DMS53 (cell line): ENCODE data around the gene SLC9A2.

Experiments used
- DNase-seq: peaks from one replicate; lab custom pipeline; 2025; lab: John Stamatoyannopoulos, UW

The SLC9A2 gene

DNA sequence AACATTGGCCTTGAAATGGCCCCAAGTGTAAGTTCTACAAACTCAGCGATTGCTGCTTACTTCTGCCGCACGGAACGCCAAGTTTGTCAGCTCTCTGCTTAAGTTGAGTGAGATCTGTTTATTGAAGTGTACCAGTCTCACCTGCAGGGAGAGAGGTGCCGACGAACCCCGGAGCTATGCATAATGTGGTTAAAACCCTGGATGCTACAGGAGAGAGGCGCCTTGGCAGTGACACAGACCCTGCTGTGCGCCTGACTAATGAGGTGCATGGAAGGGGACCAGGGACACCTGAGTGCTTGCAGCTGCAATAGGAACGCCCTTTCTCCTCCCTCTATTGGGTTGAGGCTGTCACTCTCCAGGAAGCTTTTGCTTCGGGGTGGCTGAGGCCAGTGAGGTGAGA, 979 bp downstream of the SLC9A2 start:
- DNase-seq: peak; percentile 60

DNA sequence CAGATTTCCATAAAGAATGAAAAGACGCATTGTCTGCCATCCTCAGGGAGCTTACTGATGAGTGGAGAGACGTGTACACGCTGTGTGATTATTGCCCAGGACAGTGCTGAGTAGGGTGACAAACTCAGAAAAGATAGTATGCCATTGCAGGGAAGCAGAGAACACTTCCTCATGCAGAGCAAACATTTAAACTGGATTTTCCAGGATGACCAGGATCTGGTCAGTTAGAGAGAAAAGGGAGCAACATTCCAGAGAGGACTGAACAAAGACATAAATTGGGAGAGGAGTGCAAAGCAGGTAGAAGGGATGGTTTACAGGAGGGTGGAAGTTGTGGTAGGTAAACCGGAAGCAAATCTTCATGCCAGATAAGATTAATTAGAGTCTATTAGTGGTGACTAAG, 2.3 kb downstream of the SLC9A2 start:
- DNase-seq: peak; percentile 24

DNA sequence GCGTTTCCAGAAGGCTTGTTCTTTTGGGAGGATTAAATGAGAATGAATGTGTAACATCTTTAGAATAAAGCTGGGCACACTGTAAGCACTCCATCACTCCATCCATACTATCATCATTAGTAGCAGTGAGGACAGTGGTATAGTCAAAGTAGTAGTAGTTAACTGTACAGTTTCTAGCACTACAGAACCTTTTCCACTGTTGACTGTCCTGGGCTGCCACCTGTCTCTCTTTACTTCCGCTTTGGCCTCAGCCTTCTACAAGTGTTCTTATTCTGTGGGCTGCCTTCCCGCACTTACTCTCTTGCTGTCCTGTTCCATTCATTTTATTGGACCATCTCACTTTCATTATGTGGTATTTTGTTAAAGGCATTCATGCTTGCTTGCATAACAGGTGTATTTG, 3.3 kb downstream of the SLC9A2 start:
- peak; percentile 18 for DNase-seq

DNA sequence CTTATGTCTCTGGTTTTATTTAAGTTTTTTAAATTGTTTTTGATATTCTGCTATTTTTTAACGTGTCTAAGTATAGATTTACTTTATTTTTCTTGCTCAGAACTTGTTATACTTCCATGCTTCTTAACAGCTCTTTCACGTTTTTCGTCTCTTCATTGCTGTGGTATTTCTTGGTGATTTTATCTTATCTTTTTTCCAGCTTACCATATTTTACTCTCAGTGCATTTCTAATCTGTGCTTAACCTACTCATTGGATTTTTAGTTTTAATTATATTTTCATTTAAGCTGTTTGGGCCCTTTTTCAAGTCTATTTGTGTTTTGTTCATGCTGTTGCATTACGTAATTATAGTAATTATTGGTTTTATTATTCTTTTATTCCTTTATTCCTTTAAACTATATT, 11.1 kb downstream of the SLC9A2 start:
- no peak for DNase-seq

DNA sequence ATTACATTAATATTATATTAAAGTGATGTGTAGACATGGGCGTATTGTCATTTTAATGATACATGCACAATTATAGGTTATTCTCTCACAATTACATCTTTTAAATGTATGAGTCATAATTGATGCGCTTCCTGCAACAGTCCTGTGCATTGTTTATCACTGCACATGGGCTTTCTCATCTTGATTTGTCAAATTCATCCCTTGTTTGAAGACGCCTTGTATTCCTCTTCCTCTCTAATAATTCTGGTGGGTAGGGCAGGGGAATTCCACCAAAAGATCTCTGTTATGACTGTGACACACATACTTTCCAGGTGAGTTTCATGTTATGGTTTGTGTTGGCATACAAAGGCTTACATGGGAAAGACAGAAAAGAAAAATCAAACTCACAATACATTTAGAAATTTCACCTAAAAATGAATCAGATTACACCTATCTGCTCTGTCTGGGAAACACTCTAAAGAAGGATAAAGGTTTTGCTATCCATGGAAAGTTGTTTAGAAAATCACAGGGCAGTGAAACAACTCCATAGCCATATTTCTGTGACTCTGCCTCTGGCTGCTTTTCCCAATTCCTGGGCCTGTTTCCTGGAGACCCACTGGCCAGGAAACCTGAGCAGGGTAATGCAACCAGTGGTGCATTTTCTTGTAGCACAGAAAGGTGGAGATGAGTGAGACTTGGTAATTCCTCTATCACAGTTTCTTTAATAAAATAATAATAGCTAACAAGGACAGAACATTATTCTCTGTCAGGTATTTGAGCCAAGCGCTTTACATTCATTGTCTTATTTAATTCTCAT, 13.2 kb downstream of the SLC9A2 start:
- DNase-seq: no peak

DNA sequence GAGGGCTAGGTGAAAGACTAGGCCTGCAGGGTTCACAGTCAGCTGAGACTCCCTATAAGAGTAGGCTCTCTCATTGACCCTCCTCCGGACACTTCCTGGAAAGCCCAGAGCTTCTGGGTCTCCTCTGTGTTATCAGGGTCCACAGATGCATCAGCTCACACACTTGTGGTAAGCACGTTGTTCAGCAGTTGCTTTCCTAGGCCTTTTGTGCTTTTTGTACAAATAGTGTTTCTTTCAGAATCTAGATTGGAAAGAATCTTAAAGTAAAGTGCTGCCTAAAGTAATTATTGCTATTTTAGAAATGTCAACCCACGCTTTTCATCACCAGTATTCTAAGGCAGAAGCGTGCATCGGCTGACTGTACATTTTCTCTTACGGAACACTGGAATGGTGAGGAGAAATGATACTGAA, 15.5 kb downstream of the SLC9A2 start:
- no peak for DNase-seq

DNA sequence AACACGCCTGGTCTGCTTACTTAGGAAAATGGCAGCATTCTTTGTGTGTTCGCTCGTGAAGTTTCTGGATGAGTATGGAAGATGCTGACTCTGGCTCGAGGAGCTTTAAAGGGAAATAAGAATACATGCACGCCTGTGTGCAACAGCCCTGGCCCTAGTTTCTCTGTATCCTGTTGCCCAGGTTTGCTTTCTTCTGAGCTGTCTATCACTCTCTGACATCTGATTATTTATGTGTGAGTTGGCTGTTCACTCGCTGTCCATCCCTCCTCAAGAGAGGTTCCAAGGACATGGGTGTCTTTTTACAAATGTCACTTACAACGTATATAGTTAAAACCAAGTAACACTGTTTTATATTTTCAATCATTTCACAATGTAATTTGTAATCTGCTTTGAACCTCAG, 16.0 kb downstream of the SLC9A2 start:
- no peak for DNase-seq

DNA sequence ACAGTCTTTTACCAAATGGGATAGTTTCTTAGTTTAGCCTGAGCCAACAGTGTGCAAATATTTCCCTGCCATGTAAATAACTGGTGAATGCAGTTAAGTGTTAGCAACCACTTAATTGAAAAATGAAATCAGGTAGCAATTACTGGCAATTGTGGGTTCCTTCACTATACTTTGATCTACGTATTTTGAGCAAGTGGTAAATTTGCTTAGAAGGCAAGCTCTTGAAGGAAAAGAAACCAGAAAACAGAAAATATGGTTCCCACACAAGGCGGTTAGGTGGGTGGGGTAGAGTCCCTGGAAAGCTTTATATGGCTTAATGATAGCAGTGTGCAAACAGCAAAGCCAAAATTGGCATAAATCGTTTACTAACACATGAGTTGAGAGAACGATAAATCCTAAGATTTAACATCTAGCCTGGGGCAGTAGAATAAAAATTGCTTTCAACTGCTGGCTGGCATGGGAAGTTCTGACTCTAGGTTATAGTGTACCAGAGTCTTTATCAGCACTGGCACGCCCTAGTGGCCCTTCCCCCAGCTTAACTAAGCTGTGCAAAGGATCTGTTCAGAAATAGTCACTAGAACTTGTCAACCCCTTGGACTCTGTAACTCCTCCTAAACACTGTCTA, 17.0 kb downstream of the SLC9A2 start:
- no peak for DNase-seq

DNA sequence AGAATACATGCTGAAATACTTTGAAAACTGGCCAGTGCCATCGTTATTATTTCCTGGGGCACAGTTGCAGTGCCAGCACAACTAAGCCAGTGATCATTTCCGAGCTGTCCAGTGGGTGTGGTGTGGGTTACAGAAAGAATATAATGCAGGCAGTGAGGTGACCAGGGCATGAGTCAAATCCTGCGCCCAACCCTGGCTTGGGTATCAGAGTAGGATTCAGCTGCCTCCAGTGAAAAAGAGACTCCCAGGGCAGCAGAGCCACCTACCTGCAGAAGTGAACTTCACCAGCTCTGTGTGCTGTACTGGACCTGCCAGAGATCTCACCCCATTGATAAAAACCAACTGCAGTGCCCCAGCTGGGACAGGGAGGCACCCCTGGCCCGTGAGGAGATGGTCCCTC, 18.0 kb downstream of the SLC9A2 start:
- no peak for DNase-seq

DNA sequence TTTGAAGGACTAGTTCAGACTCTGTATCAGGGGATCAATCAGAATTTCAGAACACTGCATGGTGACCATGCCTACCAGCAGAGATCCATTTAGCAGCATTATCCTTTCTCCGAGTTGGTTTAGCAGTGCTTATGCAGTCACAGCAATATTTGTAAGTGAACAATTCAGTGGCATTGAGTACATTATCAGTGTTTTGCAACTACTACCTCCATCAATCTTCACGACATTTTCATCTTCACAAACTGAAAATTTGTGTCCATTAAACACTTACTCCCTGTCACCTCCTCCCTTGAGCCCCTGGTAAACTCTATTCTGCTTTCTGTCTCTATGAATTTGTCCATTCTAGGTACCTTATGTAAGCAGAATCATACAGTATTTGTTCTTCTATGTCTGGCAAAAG, 20.1 kb downstream of the SLC9A2 start:
- no peak for DNase-seq

DNA sequence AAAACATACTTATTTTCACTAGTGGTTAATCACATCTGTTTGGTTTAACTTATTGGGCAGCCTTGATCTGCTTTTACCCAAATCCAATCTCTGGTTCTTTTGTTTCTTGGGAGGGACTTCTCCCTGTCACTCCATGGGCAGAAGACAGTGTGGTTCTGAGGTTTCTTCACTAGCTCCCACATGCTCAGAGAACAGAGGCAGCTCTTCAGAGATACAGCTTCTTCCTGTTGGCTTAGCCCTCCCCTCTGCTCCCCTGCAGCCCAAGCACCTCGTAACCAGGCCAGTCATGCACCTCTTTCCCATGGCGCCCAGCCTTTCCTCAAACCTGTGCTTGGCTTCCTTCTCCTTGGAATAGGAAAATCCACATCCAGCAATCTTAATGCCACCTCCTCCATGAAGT, 32.8 kb downstream of the SLC9A2 start:
- no peak for DNase-seq

DNA sequence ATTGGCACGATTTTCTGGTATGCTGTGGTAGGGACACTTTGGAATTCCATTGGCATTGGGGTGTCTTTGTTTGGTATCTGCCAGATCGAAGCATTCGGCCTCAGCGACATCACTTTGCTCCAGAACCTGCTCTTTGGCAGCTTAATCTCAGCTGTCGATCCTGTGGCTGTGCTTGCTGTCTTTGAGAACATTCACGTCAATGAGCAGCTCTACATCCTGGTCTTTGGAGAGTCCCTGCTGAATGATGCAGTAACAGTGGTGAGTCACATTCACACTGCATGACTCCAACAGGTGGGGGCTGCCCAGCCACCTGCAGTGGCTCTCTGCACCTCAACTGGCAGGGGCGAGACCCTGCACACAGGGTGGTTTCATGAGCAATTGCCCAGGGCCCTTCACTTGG, 38.4 kb downstream of the SLC9A2 start:
- peak; percentile 14 for DNase-seq

DNA sequence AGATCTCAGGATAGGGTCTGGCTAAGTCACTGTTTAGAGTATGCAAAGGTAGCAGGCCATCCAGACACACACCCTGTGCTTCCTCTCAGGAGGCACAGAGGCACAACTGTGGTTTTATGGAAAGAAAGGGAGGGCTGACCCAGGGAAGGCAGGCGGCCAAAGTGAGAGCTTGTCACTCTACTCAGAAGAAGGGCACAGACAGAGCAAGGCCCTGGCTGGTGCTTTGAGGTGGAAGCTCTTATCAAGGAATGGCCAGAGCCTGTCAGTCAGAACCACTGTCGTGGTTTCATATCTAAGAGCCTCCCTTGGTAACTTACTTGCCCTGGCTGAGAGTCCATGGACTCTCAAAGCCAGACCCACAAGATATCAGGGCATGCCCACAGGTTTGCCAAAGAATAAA, 40.7 kb downstream of the SLC9A2 start:
- DNase-seq: no peak

DNA sequence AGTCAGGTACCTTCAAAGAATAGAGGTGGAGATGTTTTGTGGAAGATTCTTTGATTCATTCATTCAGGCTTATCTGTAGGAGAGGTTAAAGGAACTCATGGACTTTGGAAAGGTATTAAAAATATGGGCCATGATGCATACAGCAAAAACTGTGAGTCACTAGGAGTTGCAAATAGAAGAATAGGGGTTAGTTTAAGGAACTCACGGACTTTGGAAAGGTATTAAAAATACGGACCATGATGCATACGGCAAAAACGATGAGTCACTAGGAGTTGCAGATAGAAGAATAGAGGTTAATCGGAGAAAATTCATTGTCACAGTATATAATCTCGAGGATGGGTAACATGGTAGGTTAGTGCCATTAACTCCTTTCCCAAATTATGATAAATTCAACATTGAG, 41.2 kb downstream of the SLC9A2 start:
- DNase-seq: no peak

DNA sequence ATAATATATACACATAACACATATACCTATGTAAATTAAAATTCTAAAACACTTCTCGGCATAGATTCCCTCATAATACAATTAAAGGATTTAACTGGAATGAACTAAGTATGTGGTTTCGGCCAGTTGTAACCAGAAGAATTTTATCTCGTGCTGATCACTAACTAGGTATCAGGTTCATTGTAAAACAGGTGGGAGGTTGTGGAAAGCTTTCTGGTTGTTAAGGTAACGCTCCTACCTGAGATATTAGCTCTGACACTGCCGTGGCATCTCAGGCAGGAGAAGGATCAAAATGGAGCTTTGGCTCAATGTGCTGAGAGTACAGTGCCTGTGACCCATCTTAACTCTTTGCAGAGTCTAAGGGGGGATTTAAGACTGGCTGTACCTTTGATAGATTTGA, 42.5 kb downstream of the SLC9A2 start:
- DNase-seq: no peak

DNA sequence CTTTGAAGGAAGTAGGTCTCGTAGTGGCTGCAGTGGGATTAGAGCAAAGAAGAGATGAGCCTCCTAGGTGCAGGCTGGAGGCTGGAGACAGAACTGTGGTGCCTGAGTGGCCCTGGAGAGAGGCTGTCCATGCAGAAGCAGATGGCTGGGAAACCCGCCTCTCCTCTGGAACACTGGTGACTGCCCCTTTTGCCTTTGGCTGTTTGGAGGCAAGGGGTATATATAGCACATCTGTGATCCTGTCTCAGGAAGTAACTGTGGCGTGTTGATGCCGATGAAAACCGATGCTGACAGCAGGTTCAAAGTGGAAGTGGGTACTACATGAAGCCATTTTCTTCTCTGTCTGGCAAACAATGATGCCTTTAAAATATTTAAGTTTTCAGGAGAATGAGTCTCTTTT, 43.5 kb downstream of the SLC9A2 start:
- peak; percentile 28 for DNase-seq

DNA sequence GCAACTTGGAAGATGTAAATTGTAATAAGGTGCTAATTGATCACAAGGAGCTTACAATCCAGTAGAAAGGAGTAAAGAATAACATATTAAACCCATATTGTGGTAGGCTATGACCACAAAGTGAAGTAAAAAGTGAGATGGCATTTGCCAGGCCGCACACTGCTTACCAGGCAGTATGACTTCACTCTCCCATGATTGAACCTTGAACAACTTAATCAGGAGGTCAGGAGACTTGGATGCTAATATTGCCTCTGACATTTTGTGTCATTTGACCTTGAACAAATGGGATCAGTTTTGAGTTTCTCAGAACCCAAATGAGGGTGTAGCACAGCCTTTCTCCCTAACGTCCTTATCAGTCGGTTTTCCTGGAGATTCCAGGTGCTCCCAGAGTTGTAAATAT, 44.0 kb downstream of the SLC9A2 start:
- DNase-seq: no peak

DNA sequence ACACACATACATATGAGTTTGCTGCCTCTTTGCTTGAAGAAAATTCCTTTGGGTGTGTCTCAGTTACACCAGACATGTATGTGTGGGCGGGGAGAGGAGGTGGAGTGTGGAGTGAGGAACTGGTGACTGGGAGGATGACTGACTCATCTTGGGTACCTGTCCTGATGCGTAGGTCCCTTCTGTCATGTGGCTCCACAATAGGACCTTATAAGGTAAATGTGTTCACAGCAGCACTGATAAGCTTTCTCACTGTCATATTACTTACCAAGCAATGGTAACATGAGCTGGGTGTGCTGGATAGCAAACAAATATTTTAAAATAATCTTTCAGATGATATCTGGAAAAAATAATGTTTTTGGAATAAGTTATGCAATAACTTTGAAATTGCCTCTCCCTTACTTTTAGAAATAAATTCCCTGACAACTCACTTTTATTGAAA, 45.1 kb downstream of the SLC9A2 start:
- DNase-seq: peak; percentile 81

DNA sequence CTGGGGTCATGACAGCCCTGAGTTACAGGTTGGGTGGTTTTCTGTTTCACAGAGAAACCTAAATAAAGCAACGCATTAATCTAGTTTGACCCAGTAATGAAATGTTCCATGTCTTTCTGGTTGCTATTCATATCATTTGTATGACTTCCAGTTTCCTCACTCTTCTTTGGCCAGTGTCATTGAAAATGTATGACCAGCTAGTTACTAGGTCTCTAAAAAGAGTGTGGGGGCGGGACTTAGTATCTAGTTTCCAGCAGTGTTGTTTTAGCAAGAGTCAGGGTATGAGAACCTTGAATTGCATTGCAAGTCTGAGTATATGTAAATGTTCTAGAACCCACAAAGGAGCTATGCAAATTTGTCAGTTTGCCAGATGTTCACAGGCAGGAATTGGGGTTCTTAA, 47.7 kb downstream of the SLC9A2 start:
- DNase-seq: no peak

DNA sequence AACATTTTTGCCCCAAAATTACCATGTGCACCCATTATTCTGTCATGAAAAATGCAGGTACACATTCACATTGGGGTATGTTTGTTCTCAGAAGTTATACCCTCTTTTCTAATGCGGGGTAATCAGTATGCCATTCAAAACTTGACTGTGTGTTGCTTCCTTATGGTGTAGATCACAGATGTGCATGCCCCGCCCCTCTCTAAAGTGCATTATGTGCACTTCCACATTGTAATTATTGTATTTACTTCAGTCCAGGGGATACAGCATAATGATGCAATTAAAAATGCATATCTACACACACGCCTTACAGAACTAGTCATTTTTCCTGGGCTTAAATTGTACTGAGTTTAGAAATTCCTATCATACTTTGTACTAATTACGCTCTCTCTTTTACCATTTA, 48.8 kb downstream of the SLC9A2 start:
- DNase-seq: no peak

DNA sequence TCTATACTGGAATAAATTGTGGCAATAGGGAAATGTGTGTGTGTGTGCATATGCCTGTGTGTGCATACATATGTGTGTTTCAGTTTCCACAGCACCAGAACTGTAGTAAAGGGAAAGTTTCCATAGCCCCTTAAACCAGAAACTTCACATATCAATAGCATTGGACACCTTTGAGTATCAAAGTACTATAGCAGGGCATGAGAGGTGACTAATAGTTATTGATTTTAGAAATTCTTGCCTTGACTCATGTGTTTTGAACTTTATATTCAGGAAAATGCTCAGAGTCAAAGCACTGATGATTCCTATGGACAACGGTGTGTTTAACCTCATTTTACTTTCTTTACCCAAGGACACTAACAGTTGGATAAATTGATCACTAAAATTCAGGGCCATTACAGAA, 50.0 kb downstream of the SLC9A2 start:
- no peak for DNase-seq

DNA sequence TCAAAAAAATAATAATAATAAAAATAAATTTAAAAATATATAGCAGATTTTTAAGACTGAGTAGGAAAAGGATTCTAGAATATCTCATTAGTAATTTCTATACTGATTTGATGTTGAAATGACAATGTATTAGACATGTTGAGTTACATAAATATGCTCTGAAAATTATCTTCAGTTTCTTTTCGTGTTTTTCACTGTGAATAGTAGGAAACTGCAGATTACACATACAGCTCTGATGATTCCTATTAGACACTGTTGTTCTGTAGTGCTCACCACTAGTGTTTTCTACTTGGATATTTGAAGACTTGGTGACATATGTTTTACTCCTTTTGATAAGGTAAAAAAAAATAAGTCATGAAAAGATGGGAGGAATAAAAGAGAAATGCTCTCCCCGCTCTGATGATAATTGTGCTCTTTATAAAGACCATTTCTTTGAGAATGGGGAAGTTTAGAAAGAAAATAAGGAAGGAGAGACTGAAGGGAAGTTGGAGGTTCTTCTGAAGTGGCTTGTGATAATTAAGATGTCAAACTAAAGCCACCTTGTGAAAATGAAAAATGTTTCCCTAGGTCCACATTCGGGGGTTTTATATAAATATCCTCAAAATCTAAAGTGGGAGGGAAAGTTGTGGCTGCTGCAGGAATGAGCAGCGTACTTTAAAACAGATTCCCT, 52.9 kb downstream of the SLC9A2 start:
- DNase-seq: no peak

DNA sequence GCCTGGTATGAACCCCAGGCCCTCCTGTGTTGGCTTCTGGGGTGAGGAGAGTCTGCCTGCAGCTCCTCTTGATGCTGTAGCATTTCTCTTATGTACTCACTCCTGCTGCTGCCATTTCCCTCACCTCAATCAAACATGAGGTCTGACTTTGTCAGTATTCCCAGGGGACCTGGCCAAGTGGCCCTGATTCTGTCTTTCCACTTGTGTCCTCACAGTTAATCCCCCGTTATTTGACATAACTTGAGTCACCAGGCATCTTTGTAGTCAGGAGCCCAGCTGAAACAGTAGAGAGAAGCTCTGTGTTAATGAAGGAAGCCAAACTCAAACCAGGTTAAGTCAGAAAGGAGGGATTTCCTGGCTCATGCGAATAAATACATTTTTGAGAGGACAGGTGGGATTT, 55.0 kb downstream of the SLC9A2 start:
- DNase-seq: no peak
